Measurements from ENCODE around the gene ZMYM3.
"Not testable (repeated sequence)": the region's sequence is repeated elsewhere in the genome, so short reads cannot be mapped to it uniquely, and the experiment has no call there.

ZMYM3 gene

DNA sequence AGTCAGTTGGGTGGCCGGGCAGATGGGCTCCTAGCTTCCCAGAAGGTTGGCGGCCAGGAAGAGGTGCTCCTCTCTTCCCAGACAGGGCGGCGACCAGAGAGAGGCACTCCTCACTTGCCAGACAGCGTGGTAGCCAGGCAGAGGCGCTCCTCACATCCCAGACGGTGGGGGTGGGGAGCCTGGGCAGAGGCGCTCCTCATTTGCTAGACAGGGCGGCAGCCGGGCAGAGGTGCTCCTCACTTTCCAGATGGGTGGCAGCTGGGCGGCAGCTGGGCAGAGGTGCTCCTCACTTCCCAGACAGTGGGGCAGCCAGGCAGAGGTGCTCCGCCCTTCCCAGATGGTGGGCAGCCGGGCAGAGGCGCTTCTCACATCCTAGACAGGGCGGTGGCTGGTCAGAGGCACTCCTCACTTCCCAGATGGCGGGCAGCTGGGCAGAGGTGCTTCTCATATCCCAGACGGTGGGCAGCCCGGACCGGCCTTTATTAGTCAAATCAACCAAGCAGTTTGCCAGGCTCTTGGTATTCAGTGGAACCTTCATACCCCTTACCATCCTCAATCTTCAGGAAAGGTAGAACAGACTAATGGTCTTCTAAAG lies 16.0 kb upstream of the ZMYM3 start:
- TF ChIP-seq, protein P1, sequence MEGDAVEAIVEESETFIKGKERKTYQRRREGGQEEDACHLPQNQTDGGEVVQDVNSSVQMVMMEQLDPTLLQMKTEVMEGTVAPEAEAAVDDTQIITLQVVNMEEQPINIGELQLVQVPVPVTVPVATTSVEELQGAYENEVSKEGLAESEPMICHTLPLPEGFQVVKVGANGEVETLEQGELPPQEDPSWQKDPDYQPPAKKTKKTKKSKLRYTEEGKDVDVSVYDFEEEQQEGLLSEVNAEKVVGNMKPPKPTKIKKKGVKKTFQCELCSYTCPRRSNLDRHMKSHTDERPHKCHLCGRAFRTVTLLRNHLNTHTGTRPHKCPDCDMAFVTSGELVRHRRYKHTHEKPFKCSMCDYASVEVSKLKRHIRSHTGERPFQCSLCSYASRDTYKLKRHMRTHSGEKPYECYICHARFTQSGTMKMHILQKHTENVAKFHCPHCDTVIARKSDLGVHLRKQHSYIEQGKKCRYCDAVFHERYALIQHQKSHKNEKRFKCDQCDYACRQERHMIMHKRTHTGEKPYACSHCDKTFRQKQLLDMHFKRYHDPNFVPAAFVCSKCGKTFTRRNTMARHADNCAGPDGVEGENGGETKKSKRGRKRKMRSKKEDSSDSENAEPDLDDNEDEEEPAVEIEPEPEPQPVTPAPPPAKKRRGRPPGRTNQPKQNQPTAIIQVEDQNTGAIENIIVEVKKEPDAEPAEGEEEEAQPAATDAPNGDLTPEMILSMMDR (conservative IDR thresholded peaks at IDR 0.05; ENCODE audit: control insufficient read depth, insufficient read depth, low read depth, low read length), result no peak
- DNase-seq (ENCODE audit: low read depth), result no peak
- H3K4me3 ChIP-seq (ENCODE audit: control insufficient read depth, low read depth, low read length), result no peak overlapping the region

DNA sequence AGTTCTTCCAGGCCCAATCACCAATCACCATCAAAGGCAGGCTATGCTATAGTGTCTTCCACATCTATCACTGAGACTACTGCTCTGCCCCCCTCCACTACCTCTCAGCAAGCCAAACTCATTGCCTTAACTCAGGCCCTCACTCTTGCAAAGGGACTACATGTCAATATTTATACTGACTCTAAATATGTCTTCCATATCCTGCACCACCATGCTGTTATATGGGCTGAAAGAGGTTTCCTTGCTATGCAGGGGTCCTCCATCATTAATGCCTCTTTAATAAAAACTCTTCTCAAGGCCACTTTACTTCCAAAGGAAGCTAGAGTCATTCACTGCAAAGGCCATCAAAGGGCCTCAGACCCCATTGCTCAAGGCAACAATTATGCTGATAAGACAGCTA lies 14.7 kb upstream of the ZMYM3 start:
- DNase-seq (ENCODE audit: low read depth); H3K4me3 ChIP-seq (ENCODE audit: control insufficient read depth, low read depth, low read length): not testable (repeated sequence)

DNA sequence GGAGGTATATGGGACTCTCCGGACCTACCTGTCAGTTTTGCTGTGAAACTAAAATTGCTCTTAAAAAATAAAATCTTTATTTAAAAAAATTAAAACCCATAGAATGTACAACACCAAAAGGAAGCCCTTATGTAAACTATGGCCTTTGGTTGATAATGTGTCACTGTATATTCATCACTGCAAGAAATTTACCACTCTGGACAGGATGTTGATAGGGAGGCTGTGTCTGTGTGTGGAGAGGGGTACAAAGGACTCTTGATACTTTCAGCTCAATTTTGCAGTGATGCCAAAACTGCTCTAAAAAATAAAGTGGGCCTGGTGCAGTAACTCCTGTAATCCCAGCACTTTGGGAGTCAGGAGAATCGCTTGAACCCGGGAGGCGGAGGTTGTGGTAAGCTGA lies 2.9 kb upstream of the ZMYM3 start:
- DNase-seq (ENCODE audit: low read depth), result no peak
- no peak overlapping the region for H3K4me3 ChIP-seq (ENCODE audit: control insufficient read depth, low read depth, low read length)
- TF ChIP-seq, protein P1 (conservative IDR thresholded peaks at IDR 0.05; ENCODE audit: control insufficient read depth, insufficient read depth, low read depth, low read length), result no peak

DNA sequence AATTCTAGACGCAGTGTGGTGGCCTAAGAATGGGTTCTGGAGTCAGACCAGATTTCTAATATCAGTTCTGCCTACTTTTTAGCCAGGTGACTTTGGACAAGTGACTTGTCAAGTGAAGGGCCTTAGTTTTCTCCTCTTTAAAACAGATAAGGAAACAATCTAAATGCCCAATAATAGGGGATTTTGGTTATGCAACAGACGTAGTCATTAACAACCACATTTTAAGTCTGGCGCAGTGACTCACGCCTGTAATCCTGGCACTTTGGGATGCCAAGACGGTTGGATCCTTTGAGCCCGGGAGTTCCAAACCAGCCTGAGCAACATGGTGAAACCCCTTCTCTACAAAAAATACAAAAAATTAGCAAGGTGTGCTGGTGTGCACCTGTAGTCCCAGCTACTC lies 2.1 kb upstream of the ZMYM3 start:
- TF ChIP-seq, protein P1 (conservative IDR thresholded peaks at IDR 0.05; ENCODE audit: control insufficient read depth, insufficient read depth, low read depth, low read length), result no peak
- peak; percentile 20 for DNase-seq (ENCODE audit: low read depth)
- H3K4me3 ChIP-seq (ENCODE audit: control insufficient read depth, low read depth, low read length), result no peak overlapping the region

DNA sequence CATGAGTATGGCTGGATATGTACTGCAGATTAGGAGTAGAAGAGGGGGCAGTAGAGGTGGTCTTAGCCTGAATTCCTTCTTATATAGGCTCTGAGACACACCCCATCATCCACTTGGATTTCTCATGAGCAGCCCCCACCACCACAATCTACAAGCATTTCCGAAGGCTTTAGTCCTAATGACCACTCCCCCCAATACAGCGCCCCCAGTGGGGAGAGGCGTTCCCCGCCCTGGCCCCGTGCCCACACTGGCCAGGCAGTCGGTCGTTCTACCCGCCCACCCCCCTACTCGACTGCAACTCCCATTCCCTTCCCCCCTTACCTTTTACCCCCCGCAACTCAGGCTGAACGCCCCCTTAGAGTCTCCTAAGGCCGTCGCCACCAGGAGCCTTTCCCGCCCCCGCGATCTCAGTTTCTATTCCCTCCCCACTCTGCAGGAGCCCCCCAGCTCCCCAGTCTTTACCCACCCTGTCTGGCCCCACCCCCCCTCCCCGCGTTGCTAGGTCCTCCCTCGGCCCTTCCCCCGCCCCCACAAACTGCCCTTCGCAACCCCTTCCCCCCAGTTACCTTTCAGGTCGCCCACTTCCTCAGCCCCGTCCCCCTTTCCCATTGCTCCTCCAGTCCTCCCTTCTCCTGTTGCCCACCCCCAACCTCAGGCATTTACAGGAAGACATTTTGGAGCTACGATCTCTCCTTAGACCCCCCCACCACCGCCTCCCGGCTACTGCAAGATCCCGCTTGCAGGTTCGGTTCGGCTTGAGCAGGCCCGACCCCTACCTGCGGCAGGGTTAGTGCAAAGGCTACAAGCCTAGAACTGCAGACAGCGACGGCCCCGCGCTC lies 468 bp downstream of the ZMYM3 start:
- peak; percentile 24 for DNase-seq (ENCODE audit: low read depth)
- H3K4me3 ChIP-seq (ENCODE audit: control insufficient read depth, low read depth, low read length), result peak overlapping the region; percentile 75

DNA sequence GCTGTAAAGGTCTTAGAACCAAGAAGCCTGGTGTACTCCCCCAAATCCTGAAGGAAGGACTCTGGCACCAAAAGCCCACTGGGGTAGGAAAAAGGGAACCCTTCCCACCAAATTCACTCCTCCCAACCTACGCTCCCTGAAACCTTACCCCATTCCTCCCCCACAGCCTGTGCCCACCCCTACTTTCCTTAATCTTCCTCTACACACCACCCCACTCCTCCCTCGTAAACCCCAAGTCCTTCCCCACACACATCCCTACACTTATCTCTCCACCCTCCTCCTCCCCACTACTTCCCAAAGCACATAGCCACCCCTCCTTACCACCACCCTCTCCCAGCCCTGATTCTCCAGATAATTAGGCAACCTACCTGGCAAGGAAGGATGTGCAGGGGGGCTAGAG lies 1.7 kb downstream of the ZMYM3 start:
- DNase-seq (ENCODE audit: low read depth), result no peak
- TF ChIP-seq, protein P1 (conservative IDR thresholded peaks at IDR 0.05; ENCODE audit: control insufficient read depth, insufficient read depth, low read depth, low read length), result no peak
- H3K4me3 ChIP-seq (ENCODE audit: control insufficient read depth, low read depth, low read length), result no peak overlapping the region

More for the DNA sequence above, 468 bp downstream of the ZMYM3 start:
- TF ChIP-seq, protein P1 (conservative IDR thresholded peaks at IDR 0.05; ENCODE audit: control insufficient read depth, insufficient read depth, low read depth, low read length), result peak; percentile 43

DNA sequence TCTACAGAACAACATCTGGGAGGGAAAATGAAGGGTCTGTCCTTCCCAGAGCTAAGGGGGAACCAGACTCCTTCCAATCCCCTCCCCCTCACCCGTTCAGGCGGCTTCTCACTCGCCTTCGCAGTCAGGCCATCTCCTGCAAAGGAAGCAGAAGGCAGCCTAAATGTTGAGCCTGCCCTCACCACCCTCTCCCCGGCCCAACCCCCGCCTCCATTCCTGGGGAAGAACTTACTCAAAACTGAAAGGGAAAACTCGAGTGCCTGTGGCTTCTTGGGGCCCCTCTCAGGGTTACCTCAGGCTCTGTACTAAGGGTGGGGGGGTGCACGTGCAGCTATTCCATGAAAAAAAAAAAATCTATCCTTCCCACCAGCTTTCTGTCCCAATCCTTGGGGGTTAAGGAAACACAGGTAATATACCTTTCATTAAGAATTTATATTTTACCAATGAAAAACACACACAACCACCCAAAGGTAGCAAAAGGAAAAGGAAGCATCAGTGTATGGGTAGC lies 2.4 kb downstream of the ZMYM3 start:
- no peak overlapping the region for H3K4me3 ChIP-seq (ENCODE audit: control insufficient read depth, low read depth, low read length)
- no peak for DNase-seq (ENCODE audit: low read depth)
- TF ChIP-seq, protein P1 (conservative IDR thresholded peaks at IDR 0.05; ENCODE audit: control insufficient read depth, insufficient read depth, low read depth, low read length), result no peak

All from fibroblast of mammary gland (primary cell).